ENCODE measurements around the gene OSTC.

Gene OSTC

DNA sequence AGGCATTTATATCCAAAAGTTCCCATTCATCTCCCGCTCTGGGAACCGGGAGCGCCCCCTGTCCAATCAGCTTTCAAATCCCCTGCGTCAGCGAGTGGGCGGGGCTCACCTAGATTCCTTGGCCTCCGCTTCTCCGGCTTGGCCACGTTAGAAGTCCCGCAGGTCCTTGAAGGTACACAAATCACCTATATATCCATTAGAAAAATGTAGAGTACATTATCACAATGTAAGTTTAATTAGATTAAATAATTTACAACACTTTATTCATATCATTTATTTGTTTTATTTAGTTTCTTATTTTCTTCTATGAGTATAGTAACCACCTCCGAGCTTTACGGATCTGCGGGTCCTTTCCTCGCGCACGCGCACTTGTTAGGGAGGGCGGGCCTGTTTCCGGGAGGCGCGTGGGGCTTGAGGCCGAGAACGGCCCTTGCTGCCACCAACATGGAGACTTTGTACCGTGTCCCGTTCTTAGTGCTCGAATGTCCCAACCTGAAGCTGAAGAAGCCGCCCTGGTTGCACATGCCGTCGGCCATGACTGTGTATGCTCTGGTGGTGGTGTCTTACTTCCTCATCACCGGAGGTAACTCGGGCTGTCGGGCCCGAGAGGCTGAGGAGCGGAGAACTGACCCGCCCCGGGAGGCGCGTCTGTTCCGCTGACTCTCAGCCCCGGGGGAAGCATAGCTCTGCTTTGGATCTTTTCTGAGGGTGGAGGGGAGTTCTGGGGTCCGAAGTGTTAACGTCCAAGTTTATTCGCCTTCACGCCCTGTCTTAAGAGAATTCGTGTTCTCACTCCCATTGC lies at the start of gene OSTC:
Gene OSTC (plus strand): TSS at position 388 of the 802 bp plus-strand sequence. CDS start 57 bp downstream, at position 445.
- DNase-seq = peak; percentile 96

DNA sequence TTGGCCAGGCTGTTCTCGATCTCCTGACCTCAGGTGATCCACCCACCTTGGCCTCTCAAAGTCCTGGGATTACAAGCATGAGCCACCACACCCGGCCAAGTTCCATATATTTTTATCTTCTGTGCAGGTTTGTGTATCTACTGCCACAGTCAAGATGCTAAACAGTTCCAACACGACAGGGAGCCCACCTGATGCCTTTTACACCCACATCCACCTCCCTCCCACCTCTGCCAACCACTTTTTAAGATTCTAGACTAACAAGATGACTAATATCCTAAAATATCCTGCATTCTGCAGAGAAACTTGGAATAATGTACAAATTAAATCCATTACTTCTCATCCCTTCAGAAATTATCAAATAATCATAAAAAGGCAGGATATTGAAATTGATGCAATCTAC lies 49.3 kb upstream of the OSTC start:
- ATAC-seq (no peak), DNase-seq (no peak)

More for the DNA sequence above, at the start of gene OSTC:
- peak; percentile 93 for ATAC-seq

DNA sequence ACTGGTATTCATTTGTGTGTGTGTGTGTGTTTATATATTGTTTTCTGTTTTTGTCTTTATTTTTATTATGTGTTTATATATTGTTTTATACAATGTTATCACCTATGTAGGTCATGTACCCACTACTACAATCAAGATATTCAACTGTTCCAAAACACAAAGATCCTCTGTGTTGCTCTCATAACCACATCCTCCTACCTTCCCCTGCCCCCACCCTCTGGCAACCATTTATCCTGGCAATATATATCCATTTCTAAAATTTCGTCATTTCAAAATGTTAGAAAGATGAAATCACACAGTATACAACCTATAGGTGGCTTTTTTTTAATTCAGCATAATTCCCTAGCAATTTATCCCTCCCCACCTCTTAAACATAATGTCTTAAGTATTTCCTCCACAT lies 48.9 kb upstream of the OSTC start:
- peak; percentile 36 for ATAC-seq
- no peak for DNase-seq

DNA sequence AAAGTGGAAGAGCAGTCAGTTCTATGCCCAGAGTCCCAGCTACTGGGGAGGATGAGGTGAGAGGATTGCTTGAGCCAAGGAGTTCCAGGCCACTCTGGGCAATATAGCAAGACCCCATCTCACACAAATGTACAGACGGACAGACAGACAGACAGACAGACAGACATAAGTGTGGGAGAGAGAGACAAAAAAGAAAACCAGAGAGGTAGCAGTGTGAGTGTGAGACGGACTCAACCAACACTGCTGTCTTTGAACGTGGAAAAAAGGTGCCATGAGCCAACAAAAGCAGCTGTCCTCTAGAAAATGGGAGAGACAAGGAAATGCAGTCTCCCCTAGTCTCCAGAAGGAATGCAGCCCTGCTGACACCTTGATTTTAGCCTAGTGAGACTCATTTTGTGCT lies 48.2 kb upstream of the OSTC start:
- ATAC-seq (no peak), DNase-seq (no peak)

DNA sequence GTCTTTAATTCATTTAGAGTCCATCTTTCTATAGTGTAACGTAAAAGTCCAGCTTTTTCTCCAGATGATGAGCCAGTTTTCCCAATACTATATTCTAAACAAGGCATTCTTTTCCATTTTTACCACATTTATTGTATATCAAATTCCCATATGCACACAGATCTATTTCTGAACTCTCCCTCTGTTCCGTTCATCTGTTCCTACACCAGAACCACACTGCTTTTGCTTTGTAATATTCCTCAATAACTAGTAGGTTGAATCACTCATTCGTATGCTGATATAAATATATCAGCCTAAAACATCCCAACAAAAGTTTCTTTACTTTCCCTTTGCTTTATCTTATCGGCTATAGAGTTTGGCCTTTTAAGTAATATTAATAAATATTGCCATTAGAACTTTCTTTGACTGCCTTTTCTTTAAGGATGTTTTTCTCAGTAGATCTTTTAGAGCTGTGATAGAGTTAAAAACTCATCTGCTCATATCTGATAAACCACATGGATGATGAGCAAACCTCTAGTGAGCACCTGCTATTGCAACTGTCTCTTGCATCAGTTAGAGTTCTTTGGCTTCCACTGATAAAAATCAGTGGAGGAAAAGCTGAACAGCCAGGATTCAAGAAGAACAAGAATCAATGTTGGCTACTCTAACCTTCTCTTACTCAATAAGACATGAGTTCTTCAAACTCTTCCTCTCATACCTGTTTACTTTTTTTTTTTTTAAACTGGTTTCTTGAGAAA lies 43.2 kb upstream of the OSTC start:
- no peak for DNase-seq
- no peak for ATAC-seq

DNA sequence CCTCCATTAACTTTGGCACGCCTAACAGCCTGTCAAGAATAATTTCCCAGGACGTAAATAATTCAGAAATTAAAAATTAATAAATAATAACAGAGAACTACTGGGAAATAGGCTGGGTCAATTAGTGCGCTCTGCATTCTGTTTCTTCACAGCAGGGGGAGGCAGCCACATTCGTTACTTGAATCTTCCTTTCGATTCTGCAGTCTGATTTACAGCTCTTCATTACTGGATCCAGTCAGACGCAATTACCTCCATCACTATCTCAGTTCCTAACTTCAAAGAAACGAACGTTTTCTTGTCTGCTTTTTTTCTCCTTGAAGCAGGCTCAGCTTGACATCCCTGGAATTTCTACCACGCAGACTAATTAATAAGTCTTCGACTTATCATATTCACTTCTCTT lies 39.0 kb upstream of the OSTC start:
- DNase-seq = no peak
- ATAC-seq = no peak

DNA sequence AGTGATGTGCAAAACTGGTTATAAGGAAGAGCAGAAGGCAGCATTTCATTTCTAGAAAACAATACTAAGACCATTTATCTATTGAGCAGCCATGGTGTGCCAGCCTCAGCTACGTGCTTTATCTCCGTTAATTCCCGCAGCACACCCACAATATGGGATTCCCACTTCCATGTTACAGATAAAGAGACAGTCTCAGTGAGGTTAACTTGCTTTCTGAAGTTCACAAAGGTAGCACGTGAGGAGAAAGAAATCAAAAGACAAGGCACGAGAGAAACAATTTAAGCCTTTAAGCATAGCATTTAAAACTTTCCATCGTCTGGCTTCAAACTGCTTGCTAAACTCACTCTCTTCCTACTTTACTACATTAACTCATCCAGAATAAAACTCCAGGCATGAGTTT lies 38.0 kb upstream of the OSTC start:
- ATAC-seq = no peak
- no peak for DNase-seq

DNA sequence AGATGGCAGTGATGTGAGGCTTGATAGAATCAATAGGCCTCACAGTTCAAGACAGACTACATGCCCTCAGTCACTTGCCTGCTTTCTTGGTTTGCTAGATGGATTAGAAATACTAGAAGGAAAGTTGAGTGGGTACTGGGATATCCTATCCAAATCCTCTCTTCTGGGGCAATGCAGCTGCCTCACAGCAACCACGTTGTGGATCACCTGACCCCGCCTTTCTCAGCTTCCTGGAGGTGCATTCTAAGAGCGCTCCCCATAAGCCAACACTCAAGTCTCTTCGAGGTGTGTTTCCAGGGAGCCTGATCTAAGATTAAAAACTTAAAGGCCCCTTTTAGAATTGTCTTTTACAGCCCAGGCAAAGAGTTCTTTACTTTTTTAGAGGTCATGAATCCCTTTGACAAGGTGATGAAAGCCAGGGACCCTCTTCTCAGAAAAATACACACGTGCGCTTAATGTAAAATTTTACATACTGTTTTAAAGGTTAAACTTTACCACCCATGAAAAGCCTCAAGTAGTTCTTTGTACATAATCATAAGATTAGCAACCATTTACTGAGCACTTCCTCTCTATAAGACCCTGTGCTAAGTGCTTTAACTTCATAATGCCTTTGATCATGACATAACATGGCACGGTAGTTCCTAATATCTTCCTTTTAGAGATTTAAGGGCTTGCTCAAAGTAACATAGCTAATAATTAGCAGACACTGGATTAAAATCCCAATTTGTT lies 30.9 kb upstream of the OSTC start:
- ATAC-seq (peak; percentile 26), DNase-seq (peak; percentile 51)

DNA sequence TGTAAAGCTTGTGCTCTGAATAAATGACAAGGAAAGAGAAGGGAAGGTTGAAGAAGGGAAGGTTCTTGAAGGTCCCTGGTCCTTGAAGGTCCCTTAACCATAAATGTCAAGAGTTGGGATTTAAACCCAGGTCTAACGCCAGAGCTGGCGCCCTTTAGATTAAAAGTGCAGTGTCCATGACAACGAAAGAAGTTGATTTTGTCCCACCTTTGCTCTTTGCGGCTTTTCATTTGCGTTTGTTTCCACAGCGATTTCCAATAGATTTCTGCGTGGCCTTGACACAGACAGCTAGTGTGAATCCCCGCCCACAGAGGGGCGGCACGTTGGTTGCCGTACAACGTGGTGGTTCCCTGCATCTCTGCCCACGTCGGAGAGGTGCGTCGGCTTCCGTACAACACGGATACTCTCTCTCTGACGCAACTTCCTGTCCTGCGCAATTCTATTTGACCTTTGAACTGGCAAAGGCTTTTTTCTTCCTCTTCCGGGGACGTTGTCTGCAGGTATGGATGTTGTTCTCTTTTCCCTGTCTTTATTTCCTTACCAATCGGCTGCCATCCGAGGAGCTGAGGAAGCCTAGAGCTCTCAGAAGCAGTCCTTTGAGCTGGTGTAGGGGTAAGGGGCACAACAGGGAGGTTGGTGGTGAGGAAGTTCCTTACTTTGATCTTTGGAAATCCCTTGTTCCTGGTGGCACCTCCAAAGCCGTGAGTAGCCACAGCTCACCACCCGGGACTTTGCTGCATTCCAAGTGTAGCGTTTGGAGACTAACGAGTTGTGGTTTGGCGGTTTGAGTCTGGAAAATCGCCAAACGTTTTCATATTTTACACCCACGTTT lies 30.1 kb upstream of the OSTC start, which contains the start of gene RPL34:
Gene RPL34 (plus strand): TSS at position 476 of the 832 bp plus-strand sequence. CDS start 1,384 bp downstream, outside the sequence.
- ATAC-seq = peak; percentile 96
- peak; percentile 95 for DNase-seq

DNA sequence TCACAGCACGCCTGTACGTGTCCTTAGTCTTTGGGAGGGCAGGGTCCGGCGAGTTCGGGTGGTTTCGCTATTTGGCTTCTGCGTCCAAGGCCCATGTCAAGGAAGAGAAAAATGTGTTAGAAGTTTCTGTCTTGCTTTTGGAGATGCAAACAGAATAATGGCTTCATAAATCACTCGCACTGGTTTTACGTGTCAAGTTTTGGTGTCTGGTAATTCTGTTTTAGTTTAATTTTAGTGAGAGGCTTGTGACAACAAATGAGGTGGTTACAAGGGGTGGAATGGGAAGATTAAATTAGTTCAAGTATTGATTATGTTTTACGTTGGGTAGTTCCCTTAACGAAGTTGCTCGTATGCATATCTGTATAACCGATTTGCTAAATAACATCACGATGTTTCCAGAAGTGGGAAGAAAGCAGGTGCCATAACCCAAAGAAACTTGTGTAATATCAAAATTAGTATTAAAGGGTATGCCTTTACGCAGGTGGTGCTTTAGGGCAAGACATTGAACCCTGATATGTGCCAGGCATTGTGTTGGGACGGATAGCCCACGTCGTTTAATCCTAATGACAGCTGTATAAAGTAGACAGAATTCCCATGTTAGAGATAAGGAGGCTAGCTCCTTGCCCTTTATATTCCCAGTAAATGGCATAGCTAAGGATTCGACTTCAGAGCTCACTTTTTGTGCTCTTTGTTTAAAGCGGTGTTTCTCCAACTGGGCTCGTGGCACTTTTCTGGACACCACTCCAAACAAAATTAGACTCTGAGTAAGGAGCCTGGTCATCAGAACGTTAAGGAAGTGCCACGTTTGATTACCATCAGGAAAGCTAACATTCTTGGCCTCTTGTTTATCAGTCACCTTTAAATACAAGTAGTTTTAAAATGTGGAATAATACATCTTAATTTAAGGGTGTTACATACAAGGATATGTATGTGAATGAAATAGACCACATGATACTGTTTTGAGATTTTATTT lies 29.2 kb upstream of the OSTC start:
- DNase-seq = no peak
- no peak for ATAC-seq

DNA sequence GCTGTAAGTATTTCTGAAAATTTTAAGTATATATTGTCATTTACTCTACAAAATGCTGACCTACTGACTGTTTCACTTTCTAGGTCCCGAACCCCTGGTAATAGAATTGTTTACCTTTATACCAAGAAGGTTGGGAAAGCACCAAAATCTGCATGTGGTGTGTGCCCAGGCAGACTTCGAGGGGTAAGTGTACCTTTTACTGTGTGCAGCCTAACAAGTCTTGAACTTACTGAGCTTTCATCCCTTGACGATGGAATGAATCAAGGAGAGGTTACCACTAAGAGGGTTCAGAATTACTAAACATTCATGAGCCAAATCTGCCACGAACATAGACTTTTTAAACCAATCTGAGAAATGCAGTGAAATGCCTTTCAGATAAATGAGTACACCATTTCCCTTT lies 28.4 kb upstream of the OSTC start:
- DNase-seq (no peak), ATAC-seq (no peak)

DNA sequence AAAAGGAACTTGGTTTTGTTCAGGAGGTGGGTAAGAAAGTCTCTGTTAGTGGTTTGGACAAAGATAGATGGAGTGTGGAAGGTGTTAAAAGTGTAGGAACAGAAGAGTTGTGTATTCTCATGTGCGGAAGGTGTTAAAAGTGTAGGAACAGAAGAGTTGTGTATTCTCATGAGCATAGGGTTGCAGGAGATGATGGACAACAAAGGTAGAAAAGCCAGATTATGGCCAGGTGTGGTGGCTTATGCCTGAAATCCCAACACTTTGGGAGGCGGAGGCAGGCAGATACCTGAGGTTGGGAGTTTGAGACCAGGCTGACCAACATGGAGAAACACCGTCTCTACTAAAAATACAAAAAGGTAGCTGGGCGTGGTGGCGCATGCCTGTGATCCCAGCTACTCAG lies 27.6 kb upstream of the OSTC start:
- no peak for DNase-seq

DNA sequence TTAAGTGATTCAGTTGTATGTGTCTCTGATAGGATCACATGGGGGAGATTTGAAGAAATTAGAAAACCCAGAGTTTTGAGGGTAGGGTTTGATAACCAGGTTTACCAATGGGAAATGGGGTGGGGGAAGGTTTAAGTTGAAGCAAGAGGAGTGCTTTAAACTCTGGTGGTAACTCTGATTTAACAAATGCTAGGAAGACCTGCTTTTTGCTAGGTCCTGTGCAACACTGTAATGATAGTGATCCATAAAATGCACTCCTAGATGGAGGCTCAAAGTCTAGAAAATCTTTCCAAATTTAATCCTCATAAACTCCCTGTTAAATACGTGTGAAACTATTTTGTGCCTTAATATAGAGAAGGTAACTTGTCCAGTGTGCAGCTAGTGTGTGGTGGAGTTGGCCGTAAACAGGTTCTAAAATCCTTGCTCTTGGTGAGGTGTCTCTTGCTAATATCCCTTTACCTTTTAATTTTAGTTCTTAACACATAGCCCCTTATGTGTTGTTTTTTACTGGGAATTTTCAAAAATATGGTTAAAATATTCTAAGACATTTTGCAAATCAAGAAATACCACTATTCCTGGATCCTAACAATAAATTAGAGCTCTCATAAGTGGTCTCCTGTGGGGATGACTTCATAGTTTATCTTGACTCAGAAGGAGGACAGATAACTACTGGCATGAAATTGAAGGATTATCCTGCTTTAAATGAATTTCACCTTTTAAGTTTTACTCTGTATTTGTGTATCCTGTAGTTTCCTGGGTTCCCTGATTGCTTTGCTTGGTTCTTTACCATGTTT lies 25.9 kb upstream of the OSTC start:
- ATAC-seq = no peak

More for the DNA sequence above, 27.6 kb upstream of the OSTC start:
- ATAC-seq = no peak

DNA sequence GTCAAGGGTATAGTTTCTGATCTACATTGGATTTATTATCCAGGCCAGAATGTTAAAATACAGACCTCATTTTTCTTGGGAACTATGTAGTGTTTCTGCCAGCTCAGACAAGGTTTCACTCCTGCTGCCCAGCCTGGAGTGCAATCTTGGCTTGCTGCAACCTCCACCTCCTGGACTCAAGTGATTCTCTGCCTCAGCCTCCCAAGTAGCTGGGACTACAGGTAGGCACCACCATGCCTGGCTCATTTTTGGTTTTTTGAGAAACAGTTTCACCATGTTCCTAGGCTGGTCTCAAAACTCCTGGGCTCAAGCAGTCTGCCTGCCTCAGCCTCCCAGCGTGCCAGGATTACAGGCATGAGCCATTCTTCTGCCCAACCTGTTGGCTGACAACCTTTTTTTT lies 24.3 kb upstream of the OSTC start:
- ATAC-seq (no peak), DNase-seq (no peak)

More for the DNA sequence above, 25.9 kb upstream of the OSTC start:
- DNase-seq = no peak

DNA sequence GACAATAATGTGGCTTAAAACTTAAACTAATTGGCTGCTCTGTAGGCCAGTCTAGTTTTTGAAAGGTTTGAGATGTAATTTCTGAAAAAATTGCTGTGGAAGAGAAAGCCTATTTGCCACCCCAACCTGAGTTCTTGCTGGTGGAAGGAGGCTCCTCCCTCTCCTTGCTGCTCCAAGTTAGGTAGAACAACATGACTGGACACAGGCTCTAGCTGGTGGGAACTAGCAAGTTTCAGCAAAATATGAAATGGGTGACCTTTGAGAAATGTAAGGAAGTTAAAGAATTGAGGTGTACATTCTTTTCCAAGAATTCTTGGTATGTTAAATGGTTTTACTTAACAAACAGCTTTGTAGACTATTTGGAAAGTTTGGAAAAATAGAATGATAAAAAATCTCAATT lies 22.0 kb upstream of the OSTC start:
- ATAC-seq = no peak
- DNase-seq = no peak

DNA sequence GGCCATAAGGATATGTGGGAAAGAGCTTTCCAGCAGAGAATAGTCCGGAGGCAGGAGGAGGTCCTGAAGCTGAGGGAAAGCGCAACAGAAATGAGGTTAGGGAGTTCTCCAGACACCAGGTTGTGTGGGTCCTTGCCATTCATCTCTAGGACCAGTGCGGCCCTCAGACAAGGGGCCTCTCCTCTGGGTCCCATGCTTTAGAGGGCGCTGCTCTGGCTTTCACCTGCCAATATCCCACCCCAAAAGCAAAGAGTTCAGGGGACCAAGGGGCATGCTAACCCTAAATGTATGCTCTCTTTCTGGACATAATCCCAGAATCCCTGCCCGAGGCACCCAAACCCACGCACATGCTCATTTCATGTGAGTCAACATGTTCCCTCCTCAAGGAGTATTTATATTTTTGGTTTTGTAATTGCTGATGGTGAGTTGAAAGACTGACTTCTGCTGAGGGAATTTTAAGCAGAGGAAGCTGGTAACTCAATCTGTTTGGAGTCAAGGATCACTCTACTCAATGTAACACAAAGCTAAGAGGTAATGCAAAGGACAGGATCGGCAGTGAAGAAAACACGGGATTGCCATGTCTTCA lies 15.2 kb upstream of the OSTC start:
- DNase-seq (no peak), ATAC-seq (no peak)

DNA sequence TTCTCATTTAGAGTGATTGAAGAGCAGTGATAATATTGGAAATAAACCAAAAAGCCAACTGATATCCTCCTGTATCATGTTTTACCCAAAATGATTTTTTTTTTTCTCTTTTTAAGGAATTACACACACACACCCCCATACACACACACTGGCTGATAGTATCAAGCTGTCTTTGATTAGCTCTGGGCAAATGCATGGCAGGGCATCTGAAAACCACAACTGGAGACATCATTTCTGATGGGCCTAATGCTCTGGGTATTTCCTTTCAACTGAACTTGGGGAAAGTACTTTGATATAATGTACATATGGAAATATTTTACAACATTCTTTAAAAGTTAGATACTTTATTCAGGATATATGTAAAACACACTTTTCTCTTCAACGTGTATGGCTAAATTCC lies 14.2 kb upstream of the OSTC start:
- DNase-seq (no peak), ATAC-seq (no peak)

DNA sequence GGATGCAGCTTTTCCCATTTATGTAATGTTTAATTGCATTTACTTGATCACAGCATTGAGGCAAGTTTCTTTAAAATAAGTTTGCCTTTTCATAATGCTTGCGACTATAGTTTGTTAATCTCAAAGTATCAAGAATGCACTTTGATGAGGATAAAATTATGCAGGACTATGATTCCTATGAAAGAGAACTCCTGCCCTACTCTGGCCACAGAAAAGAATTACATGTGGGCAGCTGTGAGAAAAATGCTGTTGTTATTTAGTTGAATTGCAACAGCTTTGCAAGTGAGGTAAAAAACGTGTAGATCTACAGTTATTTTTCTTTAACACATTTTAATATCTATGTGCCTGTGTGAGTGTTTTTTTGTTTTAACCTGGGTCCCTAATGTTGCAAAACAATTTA lies 12.5 kb upstream of the OSTC start:
- DNase-seq = no peak
- ATAC-seq = no peak

DNA sequence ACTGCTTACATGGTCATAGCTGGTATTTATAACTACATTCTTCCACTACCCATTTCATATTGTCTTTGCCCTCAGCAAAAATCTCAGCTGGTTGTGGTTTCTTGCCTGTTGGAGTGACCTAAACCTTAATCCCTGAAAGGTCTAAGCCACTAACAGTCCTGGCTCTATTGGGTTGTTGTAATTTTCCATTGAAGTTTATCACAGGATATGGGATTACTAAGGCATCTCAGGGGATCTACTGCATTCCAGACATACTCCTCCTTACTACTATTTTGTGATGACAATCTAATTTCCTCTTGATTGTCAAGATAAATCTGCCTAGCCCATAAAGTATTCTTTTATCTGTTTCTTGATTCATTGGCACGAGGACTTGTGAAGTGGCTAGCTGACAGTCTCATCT lies 6.2 kb upstream of the OSTC start:
- ATAC-seq = no peak
- DNase-seq = no peak

Measured in stimulated activated naive CD8-positive, alpha-beta T cell treated with anti-CD3 and anti-CD28 coated beads, Interleukin-15, Interleukin-2, amounts not matched to agents 100 U/mL and 50 U/mL, for 24 hours (primary cell).